H1 (cell line): ENCODE data around the gene ACADSB. TPM values are rescaled to one million over a fixed set of nuclear protein-coding genes. Genes with fewer than 3 reads are reported as not detected.

Experiments
- CTCF ChIA-PET: fragments of 300-600 bp; sonication (Branson Sonifier 250); formaldehyde crosslinking; loops from one replicate; lab custom pipeline; 2021; ENCODE audit not compliant: partially characterized antibody; lab: Charles Lee
- POLR2A ChIA-PET: fragments of 300-600 bp; sonication (Branson Sonifier 250); formaldehyde crosslinking; loops from one replicate; lab custom pipeline; 2021; ENCODE audit warnings: inconsistent platforms; ENCODE audit not compliant: partially characterized antibody; lab: Charles Lee
- DNase-seq, 2 experiments: peaks; one replicate each; pipeline versions ENCODE4 v3.0.0 to v3.0.0-alpha.2; 2010 to 2022; ENCODE audit warnings: low spot score in 2 of 2, low read depth in 1 of 2, mixed read lengths in 1 of 2
- FAIRE-seq: peaks from 2 replicates; lab custom pipeline; 2011; peaks lifted over from hg19 to GRCh38; lab: Jason Lieb, UNC
- H2AFZ ChIP-seq: 2 replicates; pipeline ENCODE4 v1.8.1; 2012; ENCODE audit warnings: low read length, inconsistent platforms
- H2AK5ac ChIP-seq: 2 replicates; pipeline ENCODE4 v1.6.1; 2013; ENCODE audit warnings: low read depth, low read length
- H2BK120ac ChIP-seq: replicated peaks from 2 replicates; pipeline ENCODE3; 2013; ENCODE audit warnings: low read depth, low read length, inconsistent platforms
- H2BK12ac ChIP-seq: 2 replicates; pipeline ENCODE4 v1.6.1; 2013; ENCODE audit warnings: low read depth, low read length
- H2BK15ac ChIP-seq: 2 replicates; pipeline ENCODE4 v1.6.1; 2013; ENCODE audit warnings: low read length
- H2BK20ac ChIP-seq: 2 replicates; pipeline ENCODE4 v1.6.1; 2013; ENCODE audit warnings: low read length
- H2BK5ac ChIP-seq: 2 replicates; pipeline ENCODE4 v1.6.1; 2013; ENCODE audit warnings: low read depth, low read length
- H3K14ac ChIP-seq: 2 replicates; pipeline ENCODE4 v1.6.1; 2013; ENCODE audit warnings: inconsistent platforms; ENCODE audit not compliant: insufficient read length
- H3K18ac ChIP-seq: 2 replicates; pipeline ENCODE4 v1.6.1; 2013; ENCODE audit warnings: low read length; ENCODE audit errors: extremely low read depth
- H3K23ac ChIP-seq: 2 replicates; pipeline ENCODE4 v1.6.1; 2013; ENCODE audit warnings: inconsistent platforms; ENCODE audit not compliant: insufficient read length
- H3K23me2 ChIP-seq: 2 replicates; pipeline ENCODE4 v1.6.1; 2013; ENCODE audit warnings: low read depth, low read length
- H3K27ac ChIP-seq: 2 replicates; pipeline ENCODE4 v1.6.1; 2011; ENCODE audit warnings: low read depth, low read length, inconsistent platforms
- H3K27me3 ChIP-seq, 4 experiments: replicated peaks in 1 of 4; 1 replicate in 1 of 4; 2 replicates in 3 of 4; pipeline versions ENCODE4 v1.6.1 to v1.8.1; 2011 to 2013; ENCODE audit warnings: low read length in 3 of 4, mild to moderate bottlenecking in 3 of 4, inconsistent platforms in 2 of 4, mixed read lengths in 2 of 4, moderate library complexity in 1 of 4; ENCODE audit not compliant: control insufficient read depth in 3 of 4, insufficient read depth in 3 of 4; ENCODE audit errors: extremely low read depth in 1 of 4
- H3K36me3 ChIP-seq, 4 experiments: 2 replicates each; pipeline versions ENCODE4 v1.6.1 to v1.8.1; 2011 to 2013; ENCODE audit warnings: mild to moderate bottlenecking in 4 of 4, low read length in 3 of 4, moderate library complexity in 2 of 4, control low read depth in 1 of 4, inconsistent platforms in 1 of 4; ENCODE audit not compliant: insufficient read depth in 4 of 4, control insufficient read depth in 2 of 4
- H3K4ac ChIP-seq: replicated peaks from 2 replicates; pipeline ENCODE3; 2013; ENCODE audit warnings: low read length, low read depth, mixed read lengths, inconsistent platforms; ENCODE audit not compliant: insufficient read length
- H3K4me1 ChIP-seq, 4 experiments: replicated peaks in 1 of 4; 1 replicate in 1 of 4; 2 replicates in 3 of 4; pipeline versions ENCODE4 v1.6.1 to v1.8.1; 2011 to 2013; ENCODE audit warnings: low read length in 3 of 4, inconsistent platforms in 2 of 4, mixed read lengths in 1 of 4; ENCODE audit not compliant: insufficient read depth in 4 of 4, control insufficient read depth in 3 of 4
- H3K4me2 ChIP-seq, 2 experiments: 2 replicates each; pipeline versions ENCODE4 v1.6.1 to v1.8.1; 2011 to 2013; ENCODE audit warnings: low read depth in 2 of 2, low read length in 2 of 2, control low read depth in 1 of 2, inconsistent platforms in 1 of 2, mild to moderate bottlenecking in 1 of 2; ENCODE audit not compliant: insufficient read depth in 1 of 2
- H3K4me3 ChIP-seq, 4 experiments: fragments of 200-600, 300-600 bp in 1 of 4; sonication (generic), shearing (Covaris generic), sonication (Bioruptor Twin) in 1 of 4; 2 replicates each; pipeline versions ENCODE4 v1.5.1 to v1.8.1; 2011 to 2016; ENCODE audit warnings: low read length in 4 of 4, low read depth in 3 of 4, control low read depth in 2 of 4, inconsistent platforms in 2 of 4, mild to moderate bottlenecking in 2 of 4, mixed read lengths in 1 of 4, moderate library complexity in 1 of 4; ENCODE audit not compliant: insufficient read depth in 2 of 4; ENCODE audit errors: extremely low read depth in 1 of 4
- H3K56ac ChIP-seq: replicated peaks from 2 replicates; pipeline ENCODE3; 2013; ENCODE audit warnings: low read depth, mild to moderate bottlenecking, mixed read lengths, low read length, inconsistent platforms; ENCODE audit not compliant: insufficient read length
- H3K79me1 ChIP-seq: 2 replicates; pipeline ENCODE4 v1.6.1; 2013; ENCODE audit warnings: low read depth, low read length, control low read depth
- H3K79me2 ChIP-seq, 2 experiments: 2 replicates each; pipeline versions ENCODE4 v1.6.1 to v1.8.1; 2012 to 2013; ENCODE audit warnings: low read length in 2 of 2, mild to moderate bottlenecking in 2 of 2, inconsistent platforms in 1 of 2; ENCODE audit not compliant: insufficient read depth in 2 of 2, control insufficient read depth in 1 of 2
- H3K9ac ChIP-seq, 4 experiments: replicated peaks in 1 of 4; 1 replicate in 1 of 4; 2 replicates in 3 of 4; pipeline versions ENCODE4 v1.6.1 to v1.8.1; 2011 to 2013; ENCODE audit warnings: low read depth in 3 of 4, low read length in 3 of 4, control low read depth in 2 of 4, mild to moderate bottlenecking in 2 of 4, moderate library complexity in 2 of 4, inconsistent platforms in 1 of 4; ENCODE audit errors: extremely low read depth in 1 of 4
- H3K9me3 ChIP-seq, 2 experiments: 2 replicates each; pipeline versions ENCODE4 v1.6.1 to v1.8.1; 2012 to 2013; ENCODE audit warnings: mild to moderate bottlenecking in 2 of 2, moderate library complexity in 2 of 2, control low read depth in 1 of 2, inconsistent platforms in 1 of 2, low read depth in 1 of 2, low read length in 1 of 2, mixed read lengths in 1 of 2; ENCODE audit not compliant: insufficient read depth in 2 of 2
- H4K20me1 ChIP-seq, 2 experiments: replicated peaks in 1 of 2; 2 replicates each; pipeline versions ENCODE3 to v1.8.1; 2011 to 2013; ENCODE audit warnings: inconsistent platforms in 2 of 2, low read length in 2 of 2, mild to moderate bottlenecking in 1 of 2; ENCODE audit not compliant: insufficient read depth in 2 of 2, control insufficient read depth in 1 of 2
- H4K5ac ChIP-seq: 2 replicates; pipeline ENCODE4 v1.6.1; 2013; ENCODE audit warnings: low read length, low read depth, mixed read lengths, inconsistent platforms; ENCODE audit not compliant: insufficient read length
- H4K8ac ChIP-seq: 2 replicates; pipeline ENCODE4 v1.8.0; 2013; ENCODE audit warnings: mild to moderate bottlenecking, moderate library complexity, low read length, inconsistent platforms; ENCODE audit not compliant: insufficient read depth; ENCODE audit errors: extremely low read depth
- H4K91ac ChIP-seq: replicated peaks from 2 replicates; pipeline ENCODE3; 2013; ENCODE audit warnings: low read length, mixed read lengths, inconsistent platforms; ENCODE audit not compliant: insufficient read length
- CBX5 ChIP-seq: fragments of 300-800, 300-1000 bp; sonication (generic); IDR thresholded peaks from 2 replicates; pipeline ENCODE4 v1.7.1; 2016; ENCODE audit warnings: antibody characterized with exemption, low read length, low read depth
- CEBPB ChIP-seq: IDR thresholded peaks from 2 replicates; pipeline ENCODE4 v1.6.1; 2012; ENCODE audit warnings: low read depth, low read length
- CREB1 ChIP-seq: IDR thresholded peaks from 2 replicates; pipeline ENCODE4 v1.6.1; 2012; ENCODE audit warnings: inconsistent platforms
- EP300 ChIP-seq, 2 experiments: IDR thresholded peaks; 1 replicate in 1 of 2; 2 replicates in 1 of 2; pipeline ENCODE4 v1.6.1; 2011 to 2012; ENCODE audit warnings: low read depth in 2 of 2, low read length in 2 of 2, mild to moderate bottlenecking in 2 of 2, borderline replicate concordance in 1 of 2, inconsistent platforms in 1 of 2, moderate library complexity in 1 of 2
- EZH2 ChIP-seq: fragments of 200-600 bp; sonication (generic); IDR thresholded peaks from 2 replicates; pipeline ENCODE4 v1.7.1; 2012; ENCODE audit warnings: low read depth, mild to moderate bottlenecking, moderate library complexity, low read length, inconsistent platforms; ENCODE audit not compliant: severe bottlenecking
- JUND ChIP-seq: IDR thresholded peaks from 2 replicates; pipeline ENCODE4 v1.6.1; 2011; ENCODE audit warnings: mild to moderate bottlenecking, improper control_type of control experiment, low read length
- KDM1A ChIP-seq: fragments of 200-600, 300-600 bp; sonication (generic); IDR thresholded peaks from 2 replicates; pipeline ENCODE4 v1.7.1; 2016; ENCODE audit warnings: mild to moderate bottlenecking, low read length, borderline replicate concordance
- SAP30 ChIP-seq: fragments of 300-600 bp; sonication (generic); IDR thresholded peaks from 2 replicates; pipeline ENCODE4 v1.7.1; 2012; ENCODE audit warnings: low read length, moderate library complexity, mild to moderate bottlenecking, inconsistent platforms; ENCODE audit not compliant: insufficient read depth, insufficient replicate concordance
- SP1 ChIP-seq: IDR thresholded peaks from 2 replicates; pipeline ENCODE4 v1.6.1; 2011; ENCODE audit warnings: low read depth, low read length
- SP2 ChIP-seq: IDR thresholded peaks from 2 replicates; pipeline ENCODE4 v1.6.1; 2012; ENCODE audit warnings: mild to moderate bottlenecking, low read length, inconsistent platforms
- SRF ChIP-seq: IDR thresholded peaks from 2 replicates; pipeline ENCODE4 v1.6.1; 2011; ENCODE audit warnings: mild to moderate bottlenecking, low read depth, low read length, moderate library complexity
- WGBS, 2 experiments: shearing (Covaris generic) in 1 of 2; methylation state at CpG; one replicate each; pipeline versions ENCODE4 v1.1.6 to v1.1.7; 2013 to 2015; ENCODE audit warnings: low lambda C conversion rate in 2 of 2, mixed read lengths in 2 of 2, inconsistent platforms in 1 of 2, low coverage in 1 of 2, missing lambda C conversion rate in 1 of 2; ENCODE audit not compliant: insufficient replicate concordance in 2 of 2, insufficient coverage in 1 of 2, insufficient read length in 1 of 2; ENCODE audit errors: extremely low coverage in 1 of 2, missing lambda C conversion rate in 1 of 2; 5-methylcytosine and 5-hydroxymethylcytosine counted together
- polyA plus RNA-seq, 7 experiments: library from polyadenylated mRNA; depleted of rRNA in 3 of 7; stranded (reverse) in 5 of 7; unstranded in 2 of 7; fragments of >200 nt in 5 of 7; fragments of 200-250 nt in 2 of 7; gene quantifications; 1 replicate in 5 of 7; 2 replicates in 1 of 7; 4 replicates in 1 of 7; pipeline versions ENCODE4 v1.2.1 to v1.2.3, GENCODE V29; 2011 to 2013; ENCODE audit warnings: missing spikeins in 2 of 7, mixed read lengths in 2 of 7
- total RNA-seq: library from RNA; stranded (reverse); fragmentation: NEBNext Ultra II Directional; extraction: Animal tissue kit (Norgen Biotek cat#: 25700); gene quantifications from 2 replicates; pipeline ENCODE4 v1.2.1, GENCODE V29; 2021

Gene ACADSB
- total and polyA plus RNA-seq, 2 of the 8 experiments (the other 6 are each of a cell fraction or from before 2014, with no cell fraction given), result 5.6 to 11.2 TPM

DNA sequence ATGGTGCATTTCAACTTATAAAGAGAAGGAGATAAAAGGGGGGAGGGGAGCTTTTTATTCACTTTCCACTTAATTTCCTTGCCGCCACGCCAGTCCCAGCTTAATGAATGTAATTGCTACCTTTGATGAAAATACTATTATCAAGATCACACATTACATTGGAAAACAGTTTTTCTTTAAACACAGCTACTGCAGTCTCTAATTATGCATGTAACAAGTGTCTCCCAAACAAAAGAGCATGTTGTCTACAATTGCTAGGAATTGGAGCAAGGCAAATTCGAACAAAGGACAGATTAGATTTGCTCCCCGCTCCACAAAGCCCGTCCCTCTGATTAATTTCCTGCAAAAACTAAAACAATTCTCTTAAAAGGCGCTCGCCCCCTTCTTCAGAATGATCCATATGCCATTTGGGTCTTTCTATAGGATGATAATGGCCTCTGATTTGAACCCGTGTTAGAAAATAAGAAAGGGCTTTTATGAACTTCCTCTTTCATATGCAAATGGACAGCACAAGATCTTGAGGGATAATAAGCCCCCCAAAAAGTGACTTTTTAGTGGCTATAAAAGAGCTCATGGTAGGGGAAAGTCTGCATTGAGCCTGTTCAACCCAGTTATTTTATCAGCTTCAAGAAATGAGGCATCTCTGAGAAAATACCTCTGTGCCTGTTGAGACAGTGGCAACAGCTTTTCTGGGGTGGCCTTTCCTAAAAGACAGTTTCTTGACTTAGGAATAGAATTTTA is 60.6 kb downstream of the ACADSB start:
- no peak overlapping the region for H2AFZ ChIP-seq
- H3K27ac ChIP-seq, result no peak overlapping the region
- TF ChIP-seq EZH2, result no peak
- TF ChIP-seq CEBPB, result no peak
- TF ChIP-seq SP2, result no peak
- TF ChIP-seq CBX5, result no peak
- TF ChIP-seq EP300 (IDR thresholded peaks at IDR 0.05; ENCODE audit: borderline replicate concordance in 1 of 2, low read depth in 2 of 2, low read length in 2 of 2), result no peak
- no peak for TF ChIP-seq CREB1
- no peak for TF ChIP-seq JUND
- TF ChIP-seq KDM1A, result no peak
- no peak for TF ChIP-seq SRF
- TF ChIP-seq SAP30, result no peak
- no peak for TF ChIP-seq SP1
- H3K9ac ChIP-seq, result no peak overlapping the region
- ChIA-PET CTCF (interaction anchor here (1.0 kb wide), 2 partner anchors 25 to 595 kb away, joined by 3 read pairs; no protein-coding TSS in a partner anchor), POLR2A (no interaction called here)
- 79% methylated on average over 8 of the region's 8 CpGs; no CpG with 5 or more reads in 1 of the 2 experiments for WGBS, 2 experiments
- no peak overlapping the region for H3K4me3 ChIP-seq
- no peak overlapping the region for H3K56ac ChIP-seq
- H4K5ac ChIP-seq, result no peak overlapping the region
- H2BK5ac ChIP-seq, result no peak overlapping the region
- DNase-seq (no peak), FAIRE-seq (no peak)
- no peaks in the 10 kb centered on the region for H3K79me1 ChIP-seq
- no peak overlapping the region for H4K91ac ChIP-seq
- H3K4me1 ChIP-seq, result peaks cover 0 to 4% (median 3%) of the 10 kb centered on the region in 4 experiments; a peak in 4 of 7 replicates
- H3K23me2 ChIP-seq, result peaks cover 2% of the 10 kb centered on the region; the same call in 1 of the 2 replicates
- no peak overlapping the region for H2AK5ac ChIP-seq
- no peaks in the 10 kb centered on the region for H3K79me2 ChIP-seq
- no peak overlapping the region for H3K4ac ChIP-seq
- no peak overlapping the region for H3K4me2 ChIP-seq
- no peaks in the 10 kb centered on the region for H4K20me1 ChIP-seq
- no peak overlapping the region for H2BK15ac ChIP-seq
- H3K27me3 ChIP-seq, result no peaks in the 10 kb centered on the region
- H3K36me3 ChIP-seq, result no peaks in the 10 kb centered on the region
- H4K8ac ChIP-seq, result no peak overlapping the region
- no peak overlapping the region for H2BK120ac ChIP-seq
- no peak overlapping the region for H2BK12ac ChIP-seq
- no peaks in the 10 kb centered on the region for H3K9me3 ChIP-seq
- no peak overlapping the region for H2BK20ac ChIP-seq
- no peak overlapping the region for H3K18ac ChIP-seq
- no peak overlapping the region for H3K14ac ChIP-seq
- H3K23ac ChIP-seq, result no peak overlapping the region
